ENCODE data around the gene SRSF9. TPM values are rescaled to one million over a fixed set of nuclear protein-coding genes. Genes with fewer than 3 reads are reported as not detected.
"Not testable (repeated sequence)": the region's sequence is repeated elsewhere in the genome, so short reads cannot be mapped to it uniquely, and the experiment has no call there.

SRSF9 gene
- total RNA-seq, result 38.9 TPM
- long read RNA-seq, transcript SRSF9-201 (4 exons, 1,201 nt), result major isoform, 51 of 55 reads
- long read RNA-seq, partial matches to known transcripts, result 1 of 55 reads
- long read RNA-seq, other reads (novel, unspliced or antisense), result 3 of 55 reads

GRCh38 chr12:120469450-120470149 is at the start of gene SRSF9:
Gene SRSF9 (minus strand): TSS chr12:120469748. CDS start chr12:120469609, 139 bp downstream.
- DNase-seq (peak; percentile 98), ATAC-seq (ENCODE audit: poor library complexity) (peak; percentile 98)
- intact Hi-C loops (cut with DNase I), result no loop called here

- ATAC-seq (ENCODE audit: poor library complexity); DNase-seq; intact Hi-C loops (cut with DNase I): not testable (repeated sequence)
Observed at GRCh38 chr12:120519324-120519723, 49.8 kb upstream of the SRSF9 start.

GRCh38 chr12:120515496-120515895 is 45.9 kb upstream of the SRSF9 start:
- intact Hi-C loops (cut with DNase I), result no loop called here
- DNase-seq (no peak), ATAC-seq (ENCODE audit: poor library complexity) (no peak)

- ATAC-seq (ENCODE audit: poor library complexity), result no peak
- DNase-seq, result no peak
- intact Hi-C loops (cut with DNase I), result no loop called here
Observed at GRCh38 chr12:120514002-120514401, 44.5 kb upstream of the SRSF9 start.

GRCh38 chr12:120508537-120508936 is 39.0 kb upstream of the SRSF9 start:
- DNase-seq (no peak), ATAC-seq (ENCODE audit: poor library complexity) (no peak)
- intact Hi-C loops (cut with DNase I), result no loop called here

- DNase-seq, result no peak
- intact Hi-C loops (cut with DNase I), result no loop called here
- ATAC-seq (ENCODE audit: poor library complexity), result no peak
Observed at GRCh38 chr12:120504587-120504986, 35.0 kb upstream of the SRSF9 start.

GRCh38 chr12:120500581-120500980 is 31.0 kb upstream of the SRSF9 start:
- ATAC-seq (ENCODE audit: poor library complexity) (no peak), DNase-seq (no peak)
- intact Hi-C loops (cut with DNase I), result no loop called here

GRCh38 chr12:120498870-120499515 is 29.4 kb upstream of the SRSF9 start:
- no peak for ATAC-seq (ENCODE audit: poor library complexity)
- intact Hi-C loops (cut with DNase I), result no loop called here

GRCh38 chr12:120497524-120498150 is 28.1 kb upstream of the SRSF9 start:
- intact Hi-C loops (cut with DNase I), result no loop called here
- no peak for ATAC-seq (ENCODE audit: poor library complexity)
- DNase-seq, result no peak

More at GRCh38 chr12:120498870-120499515, 29.4 kb upstream of the SRSF9 start:
- no peak for DNase-seq

GRCh38 chr12:120496413-120497340 is 27.1 kb upstream of the SRSF9 start:
- intact Hi-C loops (cut with DNase I), result no loop called here
- DNase-seq (peak; percentile 77), ATAC-seq (ENCODE audit: poor library complexity) (peak; percentile 85)

- ATAC-seq (ENCODE audit: poor library complexity) (peak; percentile 98), DNase-seq (peak; percentile 98)
- intact Hi-C loops (cut with DNase I), result no loop called here
Observed at GRCh38 chr12:120495731-120496412, 26.3 kb upstream of the SRSF9 start, which contains the start of gene DYNLL1. Gene DYNLL1 (plus strand): TSS chr12:120496113. CDS start chr12:120496422, 309 bp downstream.

GRCh38 chr12:120495186-120495730 is 25.7 kb upstream of the SRSF9 start:
- intact Hi-C loops (cut with DNase I), result no loop called here

GRCh38 chr12:120490833-120491512 is 21.4 kb upstream of the SRSF9 start:
- no peak for ATAC-seq (ENCODE audit: poor library complexity)
- DNase-seq, result peak; percentile 66

More at GRCh38 chr12:120495186-120495730, 25.7 kb upstream of the SRSF9 start:
- DNase-seq (no peak), ATAC-seq (ENCODE audit: poor library complexity) (no peak)

GRCh38 chr12:120490325-120490724 is 20.8 kb upstream of the SRSF9 start:
- ATAC-seq (ENCODE audit: poor library complexity) (no peak), DNase-seq (no peak)
- intact Hi-C loops (cut with DNase I), result no loop called here

More at GRCh38 chr12:120490833-120491512, 21.4 kb upstream of the SRSF9 start:
- intact Hi-C loops (cut with DNase I), result no loop called here

GRCh38 chr12:120489018-120489417 is 19.5 kb upstream of the SRSF9 start:
- intact Hi-C loops (cut with DNase I), result no loop called here
- ATAC-seq (ENCODE audit: poor library complexity) (no peak), DNase-seq (no peak)

GRCh38 chr12:120488057-120488640 is 18.6 kb upstream of the SRSF9 start:
- ATAC-seq (ENCODE audit: poor library complexity) (no peak), DNase-seq (no peak)
- intact Hi-C loops (cut with DNase I), result no loop called here

GRCh38 chr12:120487552-120487951 is 18.0 kb upstream of the SRSF9 start:
- intact Hi-C loops (cut with DNase I); ATAC-seq (ENCODE audit: poor library complexity); DNase-seq: not testable (repeated sequence)

Measured in Right ventricle myocardium superior (tissue), 1 donor.